Measurements from ENCODE around the gene CARHSP1.
"Not testable (repeated sequence)": the region's sequence is repeated elsewhere in the genome, so short reads cannot be mapped to it uniquely, and the experiment has no call there.

Gene CARHSP1

DNA sequence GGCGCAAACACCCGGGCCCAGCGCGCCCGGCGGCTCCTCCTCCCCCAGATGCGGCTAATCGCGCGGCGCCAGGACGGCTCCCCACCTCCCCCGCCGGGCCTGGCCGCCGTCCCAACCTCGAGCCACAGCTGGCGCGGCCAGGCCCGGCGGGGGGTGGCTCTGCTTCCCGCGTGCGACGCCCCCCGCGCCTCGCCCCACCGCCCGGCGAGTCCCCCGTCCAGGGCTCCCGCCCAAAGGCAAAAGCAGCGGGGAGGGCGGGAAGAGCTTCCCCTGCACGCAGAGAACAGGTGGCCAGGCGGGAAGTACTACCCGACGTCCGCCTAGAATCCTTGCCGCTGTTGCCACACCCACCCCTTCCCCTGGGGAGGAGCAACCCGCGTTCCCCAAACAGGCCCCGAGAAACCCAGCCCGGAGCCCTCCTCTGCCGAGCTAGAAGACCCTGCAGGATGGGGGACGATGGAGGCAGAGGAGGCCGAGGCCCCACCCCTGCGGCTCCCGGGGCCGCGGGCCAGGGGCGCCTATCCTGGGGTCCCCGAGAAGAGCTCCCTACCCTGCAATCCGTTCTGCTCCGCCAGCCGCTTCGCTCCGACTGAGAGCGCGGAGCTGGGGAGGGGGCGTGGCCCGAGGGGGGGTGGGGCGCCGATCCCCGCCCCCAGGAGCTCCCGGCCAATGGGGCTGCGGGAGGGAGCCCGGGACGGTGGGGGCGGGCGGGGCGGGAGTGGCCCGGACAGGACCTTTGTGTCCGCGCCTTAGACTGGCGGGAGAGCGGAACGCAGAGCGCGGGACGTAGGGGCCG is at the start of gene CARHSP1:
CARHSP1 (minus strand) TSS at position 591 of the 796 bp plus-strand sequence. CDS start 9,678 bp downstream, outside the sequence.
- DNase-seq: peak; percentile 90

GRCh38 chr16:8917336-8917735 is 48.5 kb upstream of the CARHSP1 start:
- DNase-seq: not testable (repeated sequence)

GRCh38 chr16:8916541-8917225 is 47.9 kb upstream of the CARHSP1 start:
- no peak for DNase-seq

DNA sequence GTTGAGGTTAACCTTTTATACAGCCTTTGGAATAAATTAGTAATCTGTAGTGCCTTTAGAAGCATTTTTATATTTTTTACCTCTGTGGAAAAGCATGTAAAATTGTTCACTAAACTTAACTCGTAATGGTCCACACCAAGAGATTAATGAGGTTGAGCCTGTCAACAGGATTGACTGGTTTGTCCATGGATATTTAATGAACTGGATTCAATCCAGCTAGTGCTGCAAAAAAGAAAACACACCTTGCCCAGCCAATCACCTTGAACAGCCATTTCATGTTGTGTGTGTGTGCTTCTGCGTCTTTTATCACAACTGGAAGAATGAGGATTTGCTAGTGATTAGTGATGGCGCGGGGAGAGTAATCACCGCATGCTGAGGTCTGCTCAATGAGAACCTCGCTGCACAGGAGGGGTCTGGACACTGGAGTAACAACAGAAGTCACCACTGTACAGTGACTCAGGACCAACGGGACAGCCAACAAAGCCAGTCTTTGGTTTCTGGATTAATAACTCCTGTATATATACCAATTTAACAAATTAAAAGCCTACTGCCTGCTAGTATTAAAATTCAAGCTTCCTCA is 47.0 kb upstream of the CARHSP1 start:
- DNase-seq: no peak

- DNase-seq: no peak
These were observed 45.3 kb upstream of the CARHSP1 start for GRCh38 chr16:8914098-8914497.

- DNase-seq: no peak
These were observed 44.0 kb upstream of the CARHSP1 start for GRCh38 chr16:8912793-8913192.

DNA sequence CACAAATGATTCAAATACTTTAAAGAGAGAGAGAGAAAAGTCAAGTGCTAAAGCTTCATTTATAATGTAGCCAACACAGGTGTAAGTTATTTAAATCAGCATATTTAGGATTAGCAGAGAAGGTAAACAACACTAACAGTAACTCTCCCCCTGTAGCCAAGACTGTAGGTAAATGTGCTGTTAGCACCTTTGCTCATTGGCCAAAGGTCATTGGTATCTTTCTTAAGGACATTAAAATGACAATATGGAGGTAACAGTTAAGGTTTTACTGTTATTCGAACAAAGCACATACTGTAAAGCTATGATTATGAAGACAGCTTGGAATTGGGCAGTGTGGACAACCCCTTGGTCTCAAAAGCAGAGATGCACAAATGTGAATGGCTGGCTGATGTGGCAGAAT is 42.0 kb upstream of the CARHSP1 start:
- DNase-seq: no peak

- DNase-seq: no peak
These were observed 40.1 kb upstream of the CARHSP1 start for GRCh38 chr16:8908810-8909468.

- no peak for DNase-seq
These were observed 38.3 kb upstream of the CARHSP1 start for GRCh38 chr16:8907096-8907495.

- no peak for DNase-seq
These were observed 37.2 kb upstream of the CARHSP1 start for GRCh38 chr16:8905795-8906591.

DNA sequence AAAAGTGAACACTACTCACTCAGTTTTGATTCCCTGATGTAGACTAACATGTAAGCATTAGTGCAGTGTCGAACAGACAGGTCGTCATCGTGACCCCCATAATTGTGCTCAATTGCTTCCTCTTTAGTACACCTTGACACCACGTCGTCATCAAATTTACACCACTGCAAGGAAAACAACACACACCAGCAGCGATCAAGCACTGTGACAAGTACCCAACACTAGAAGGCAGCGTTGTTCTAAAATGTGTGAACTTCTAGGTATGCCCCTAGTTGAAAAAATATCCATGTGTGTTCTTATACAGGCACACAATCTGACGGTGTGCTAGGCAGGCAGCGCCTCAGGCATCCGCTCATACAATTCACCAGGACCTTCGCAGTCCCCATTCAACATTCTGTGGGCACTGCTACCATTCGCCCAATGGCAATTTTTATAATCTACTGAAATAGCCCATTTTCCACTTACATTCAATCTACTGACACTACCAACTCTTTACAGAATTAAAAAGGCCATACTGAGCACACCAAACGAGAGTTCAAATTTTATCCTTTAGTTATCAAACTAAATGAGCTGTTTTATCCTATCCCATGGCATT is 36.5 kb upstream of the CARHSP1 start:
- no peak for DNase-seq

DNA sequence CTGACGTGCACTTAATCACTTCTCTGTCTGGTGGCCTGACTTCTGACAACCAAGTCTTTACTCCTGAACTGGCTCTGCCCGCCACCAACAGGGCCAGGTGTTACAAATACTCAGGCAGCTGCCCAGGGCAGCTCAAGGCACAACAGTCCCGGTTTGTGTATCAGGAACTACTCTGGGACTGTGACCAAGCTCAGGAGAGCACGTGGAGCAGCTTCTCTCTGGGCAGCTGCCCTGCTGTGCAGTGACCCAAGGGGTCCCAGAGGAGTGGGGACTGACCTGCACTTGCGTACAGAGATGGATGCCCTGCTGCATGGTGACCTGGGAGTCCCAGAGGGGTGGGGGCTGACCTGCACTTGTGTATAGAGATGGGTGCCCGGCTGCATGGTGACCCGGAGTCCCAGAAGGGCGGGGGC is 35.2 kb upstream of the CARHSP1 start:
- no peak for DNase-seq

DNA sequence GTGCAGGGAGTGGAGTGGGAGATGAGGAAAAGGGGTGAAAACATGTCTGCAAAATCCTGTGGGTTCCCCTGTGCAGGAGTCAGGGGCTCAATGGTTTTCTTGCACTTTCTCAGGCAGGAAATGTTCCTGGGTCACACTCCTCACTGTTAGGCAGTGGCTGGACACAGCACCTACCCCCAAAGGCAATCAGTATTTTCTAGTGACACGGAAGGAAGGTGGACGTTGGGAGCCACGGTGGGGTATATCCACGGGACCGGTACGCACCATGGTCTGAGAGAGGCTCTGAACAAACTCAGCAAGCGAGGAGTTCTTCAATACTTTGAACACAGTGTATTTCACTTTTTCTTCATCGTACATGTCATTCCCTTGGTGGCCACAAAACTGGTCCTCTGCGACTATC is 34.2 kb upstream of the CARHSP1 start:
- DNase-seq: no peak

GRCh38 chr16:8901320-8901861 is 32.6 kb upstream of the CARHSP1 start:
- DNase-seq: no peak

DNA sequence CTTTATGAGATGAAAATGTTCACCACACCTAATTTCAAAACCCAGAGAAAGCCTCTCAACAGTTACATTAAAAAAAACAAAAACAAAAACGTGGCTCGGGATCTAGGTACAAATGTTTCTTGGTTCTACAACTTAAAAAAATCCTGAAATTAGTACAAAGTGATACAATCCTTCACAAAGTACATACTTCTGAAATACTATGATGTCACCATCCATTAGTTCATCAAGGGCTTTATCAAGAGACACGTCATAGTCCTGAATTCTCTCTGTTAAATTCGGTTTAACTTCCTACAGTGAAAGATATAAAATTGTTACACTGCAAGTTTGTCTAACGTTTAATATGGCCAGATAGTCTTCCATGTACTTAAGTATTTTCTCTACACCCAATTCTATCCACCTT is 31.5 kb upstream of the CARHSP1 start:
- DNase-seq: no peak

DNA sequence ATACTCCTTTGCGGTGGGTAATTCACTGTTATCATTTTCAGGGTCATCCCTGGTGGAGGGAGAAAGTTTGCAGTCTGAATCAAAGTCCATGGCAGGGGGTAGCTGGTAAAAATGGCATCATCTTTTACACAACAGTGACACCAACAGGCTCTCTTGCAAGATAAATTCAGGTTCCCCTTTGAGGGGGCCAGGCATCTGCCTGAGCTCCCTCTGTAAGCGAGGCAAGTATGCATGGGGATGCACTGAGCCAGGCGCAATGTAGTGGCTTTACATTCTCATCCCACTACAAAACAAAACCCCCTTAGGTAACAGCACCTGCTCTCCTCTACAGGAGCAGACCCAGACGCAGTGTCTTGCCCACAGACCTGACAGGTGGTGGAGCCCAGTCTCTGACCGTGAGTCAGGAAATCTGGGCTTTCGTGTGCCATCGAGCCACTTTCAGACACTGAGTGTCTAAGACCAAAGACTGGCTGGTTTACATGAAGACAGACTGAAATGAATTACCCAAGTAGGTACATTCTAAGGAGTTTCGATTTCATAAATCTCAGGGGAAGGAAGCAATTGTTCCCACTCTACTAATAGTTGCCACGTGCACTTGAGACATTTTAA is 31.0 kb upstream of the CARHSP1 start:
- DNase-seq: no peak

GRCh38 chr16:8898660-8899318 is 30.0 kb upstream of the CARHSP1 start:
- DNase-seq: no peak

GRCh38 chr16:8894736-8895334 is 26.0 kb upstream of the CARHSP1 start:
- DNase-seq: no peak

DNA sequence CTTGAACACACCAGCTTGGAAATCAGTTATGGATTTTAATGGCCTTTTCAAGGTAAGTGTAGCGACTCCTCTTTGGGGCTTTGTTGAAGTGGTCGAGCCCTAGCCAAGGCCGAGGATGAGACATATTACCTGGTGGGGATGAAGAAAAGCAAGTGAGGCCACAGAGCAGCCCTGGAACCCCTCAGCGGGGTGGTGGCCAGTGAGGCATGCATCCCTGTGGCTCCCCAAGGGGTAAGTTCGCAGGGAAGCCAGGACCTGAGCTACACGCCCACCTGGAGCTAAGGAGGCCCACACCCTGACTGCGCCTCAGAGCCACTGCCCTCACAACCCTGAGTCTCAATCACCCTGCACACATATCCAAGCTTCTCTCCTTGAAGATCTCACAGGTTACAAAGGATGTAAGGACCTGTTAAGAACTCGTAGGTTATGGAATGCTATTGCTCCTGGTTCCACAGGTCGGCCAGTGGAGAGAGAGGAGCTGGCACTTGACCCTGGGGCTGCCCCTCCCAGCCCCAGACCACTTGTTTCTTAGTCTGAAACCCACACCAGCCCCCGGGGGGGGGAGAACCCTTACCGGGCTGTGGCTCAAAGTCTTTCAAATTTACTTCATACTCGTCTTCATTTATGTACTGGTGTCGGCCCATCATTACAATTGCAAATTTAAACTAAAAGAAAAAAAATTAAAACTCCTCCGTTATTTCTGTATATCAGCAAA is 25.3 kb upstream of the CARHSP1 start:
- no peak for DNase-seq

- no peak for DNase-seq
These were observed 24.6 kb upstream of the CARHSP1 start for GRCh38 chr16:8893426-8893825.
